HG03066 (cell line): Measurements from ENCODE around the gene OR2S2.
"Not testable (repeated sequence)": the region's sequence is repeated elsewhere in the genome, so short reads cannot be mapped to it uniquely, and the experiment has no call there.

Source experiments
- ATAC-seq: cut with Tn5 transposase; IDR thresholded peaks from one replicate; pipeline ENCODE4 v1.9.1; 2021; ENCODE audit warnings: low read depth; ENCODE audit not compliant: unreplicated experiment

OR2S2 gene

DNA sequence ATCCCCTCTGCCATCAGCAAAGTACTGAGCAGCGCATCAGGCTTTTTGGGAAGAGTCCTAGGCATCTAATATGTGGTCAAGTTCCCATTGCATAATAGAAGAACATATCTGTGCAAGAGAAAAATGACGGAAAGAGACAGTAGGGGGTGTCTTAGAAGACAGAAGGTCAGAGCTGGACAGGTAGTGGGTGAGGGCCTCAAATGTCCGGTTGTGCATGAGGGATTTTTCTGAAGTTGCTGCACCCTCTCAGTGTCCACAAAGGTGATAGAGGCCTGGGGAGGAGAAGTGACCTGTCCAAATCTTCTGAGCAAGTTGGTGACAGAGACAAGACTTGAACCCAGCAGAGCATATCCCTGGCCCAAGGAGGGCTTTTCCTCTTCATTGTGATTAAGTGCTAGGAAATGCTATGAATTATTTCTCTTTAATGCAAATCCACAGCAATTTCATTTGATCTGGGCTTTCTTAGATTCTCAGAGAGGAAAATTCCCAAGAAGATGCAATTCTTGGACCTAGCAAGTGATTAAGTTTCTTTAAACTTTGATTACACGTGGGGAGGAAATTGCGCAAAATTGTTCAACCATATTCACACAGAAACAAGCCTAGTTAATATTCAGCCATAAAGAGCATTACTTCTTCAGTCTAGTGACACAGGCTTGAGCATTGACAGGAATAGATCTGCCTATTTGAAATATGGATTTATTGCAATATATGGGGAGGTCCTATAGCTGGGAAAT, at the start of gene OR2S2:
Gene OR2S2 (minus strand): TSS at position 51 of the 734 bp plus-strand sequence. CDS start 56 bp downstream, outside the sequence.
- no peak for ATAC-seq

DNA sequence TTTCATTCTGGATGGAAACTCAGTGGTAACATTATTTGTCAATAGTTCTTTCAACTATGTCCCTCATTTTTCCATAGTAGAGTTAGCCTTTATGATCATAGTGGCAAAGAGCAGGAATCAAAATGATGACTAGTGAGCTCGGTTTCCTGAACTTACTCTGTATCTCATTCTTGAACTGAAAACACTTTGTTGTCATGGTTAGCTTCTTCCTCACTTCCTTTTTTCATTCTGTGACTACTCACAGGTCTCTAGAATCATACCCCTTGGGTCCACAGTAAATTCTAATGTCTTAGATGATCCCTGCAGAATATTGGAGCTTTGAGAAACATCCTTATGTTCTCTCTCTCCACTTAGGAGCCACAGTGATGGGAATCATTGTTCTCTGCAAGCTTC, 49.4 kb upstream of the OR2S2 start:
- no peak for ATAC-seq

DNA sequence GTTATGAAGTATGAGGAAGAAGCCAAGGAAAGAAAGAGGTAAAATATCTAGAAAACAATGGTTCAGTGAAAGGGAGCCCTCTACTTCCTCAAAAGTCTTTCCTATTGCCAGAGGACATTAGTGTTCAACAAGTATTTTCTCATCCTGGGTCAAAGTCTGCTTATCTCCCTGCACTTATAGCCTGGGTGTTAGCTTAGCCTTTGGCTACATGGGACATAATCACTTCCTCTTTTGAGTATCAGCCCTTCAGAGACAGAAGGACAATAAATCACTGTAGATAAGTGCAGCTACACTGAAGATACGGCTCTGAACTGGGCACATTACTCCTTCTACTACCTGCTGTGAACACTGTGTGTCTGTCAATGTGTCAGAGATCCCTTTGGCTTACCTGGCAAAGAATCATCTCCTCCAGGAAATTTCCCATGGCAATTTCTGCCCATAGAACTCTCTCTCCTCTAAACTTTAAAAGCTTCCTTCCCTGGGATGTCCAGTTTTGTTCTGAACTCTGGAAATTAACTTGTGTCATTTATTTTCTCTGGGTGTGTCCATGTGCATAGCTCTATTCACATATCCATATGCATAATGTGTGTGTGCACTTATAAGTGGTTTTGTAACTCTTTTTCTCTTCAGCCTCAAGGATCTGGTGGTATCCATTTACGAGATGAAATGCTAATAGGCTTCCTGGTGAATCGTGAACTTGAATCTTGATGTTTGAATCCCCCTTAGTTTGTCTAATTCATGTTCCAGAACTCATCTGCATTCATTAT, 48.8 kb upstream of the OR2S2 start:
- ATAC-seq, result no peak

DNA sequence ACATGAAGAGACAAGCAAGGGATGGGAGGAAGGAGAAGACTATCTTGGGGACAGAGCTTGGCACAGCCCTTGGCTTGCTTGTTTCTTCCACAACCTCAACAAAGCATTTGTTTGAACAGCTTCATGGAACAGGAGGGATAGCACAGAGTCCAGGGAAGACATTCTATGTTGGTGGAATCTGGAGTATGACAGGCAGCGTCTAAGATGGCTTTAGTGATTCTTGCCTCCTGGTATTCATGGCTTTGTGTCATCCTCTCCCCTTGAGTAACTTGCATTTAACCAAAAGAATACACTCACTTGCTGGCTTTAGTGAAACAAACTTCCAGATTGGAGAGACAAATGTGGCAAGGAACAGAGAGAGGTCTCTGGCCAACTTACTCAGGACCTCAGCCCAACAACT, 47.9 kb upstream of the OR2S2 start:
- ATAC-seq, result no peak

DNA sequence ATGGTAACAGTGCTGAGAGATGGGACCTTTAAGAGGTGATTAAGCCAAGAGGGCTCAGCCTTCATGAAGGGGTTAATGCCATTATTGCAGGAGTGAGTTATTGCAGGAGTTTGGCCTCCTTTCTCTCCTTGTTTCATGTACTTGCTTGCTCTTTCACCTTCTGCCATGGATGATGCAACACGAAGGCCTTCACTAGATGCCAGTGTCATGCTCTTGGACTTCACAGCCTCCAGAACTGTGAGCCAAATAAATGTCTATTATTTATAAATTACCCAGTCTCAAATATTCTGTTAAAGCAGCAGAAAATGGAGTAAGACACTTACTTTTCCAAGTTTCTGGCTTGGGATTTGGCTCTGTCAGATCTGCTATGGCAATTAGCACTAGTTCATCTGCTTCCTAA, 40.4 kb upstream of the OR2S2 start:
- ATAC-seq, result no peak

GRCh38 chr9:35997016-35997415, 39.1 kb upstream of the OR2S2 start:
- ATAC-seq, result not testable (repeated sequence)

DNA sequence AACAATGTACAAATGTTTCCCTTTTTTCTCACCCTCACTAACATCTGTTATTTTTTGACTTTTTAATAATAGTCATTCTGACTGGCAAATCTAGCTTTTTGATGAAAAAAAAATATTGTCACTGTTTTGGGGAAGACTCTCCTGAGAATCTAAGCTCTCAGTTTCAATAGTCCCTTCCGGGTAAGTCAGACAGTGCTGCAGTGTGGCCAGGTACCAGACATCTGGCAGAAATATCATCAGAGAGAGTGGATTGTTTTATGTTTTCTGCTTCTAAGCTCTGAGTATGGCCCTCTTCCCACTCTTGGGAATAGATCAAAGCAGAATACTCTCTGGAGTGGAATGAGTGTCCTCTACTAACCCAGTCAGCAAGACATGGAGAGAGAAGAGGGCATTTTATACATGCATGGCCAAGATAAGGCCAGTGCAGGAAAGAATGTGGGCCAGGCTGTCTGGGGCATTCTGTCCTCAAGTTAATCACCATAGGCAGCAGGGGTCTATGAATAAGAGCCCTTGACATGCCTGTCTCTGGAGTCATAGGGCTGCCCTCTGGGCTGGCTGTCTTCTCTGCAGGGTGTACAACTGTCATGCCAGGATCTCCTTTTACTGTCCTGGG, 38.5 kb upstream of the OR2S2 start:
- ATAC-seq, result no peak

DNA sequence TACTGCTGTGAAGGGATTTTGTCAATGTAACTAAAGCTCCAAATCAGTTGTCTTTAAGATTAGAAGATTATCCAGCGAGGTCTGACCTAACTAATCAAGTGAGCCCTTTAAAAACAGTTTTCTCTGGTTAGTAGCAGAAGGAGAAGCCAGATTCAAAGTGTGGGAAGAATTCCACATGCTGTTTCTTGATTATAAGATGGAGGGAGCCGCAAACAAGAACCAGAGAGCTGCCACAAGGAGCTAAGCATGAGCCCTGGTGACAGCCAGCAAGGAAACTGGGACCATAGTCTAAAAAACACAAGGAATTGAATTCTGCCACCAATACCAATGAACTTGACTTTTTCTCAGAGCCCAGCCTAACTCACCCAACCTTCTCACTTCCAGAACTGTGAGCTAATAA, 37.0 kb upstream of the OR2S2 start:
- no peak for ATAC-seq

DNA sequence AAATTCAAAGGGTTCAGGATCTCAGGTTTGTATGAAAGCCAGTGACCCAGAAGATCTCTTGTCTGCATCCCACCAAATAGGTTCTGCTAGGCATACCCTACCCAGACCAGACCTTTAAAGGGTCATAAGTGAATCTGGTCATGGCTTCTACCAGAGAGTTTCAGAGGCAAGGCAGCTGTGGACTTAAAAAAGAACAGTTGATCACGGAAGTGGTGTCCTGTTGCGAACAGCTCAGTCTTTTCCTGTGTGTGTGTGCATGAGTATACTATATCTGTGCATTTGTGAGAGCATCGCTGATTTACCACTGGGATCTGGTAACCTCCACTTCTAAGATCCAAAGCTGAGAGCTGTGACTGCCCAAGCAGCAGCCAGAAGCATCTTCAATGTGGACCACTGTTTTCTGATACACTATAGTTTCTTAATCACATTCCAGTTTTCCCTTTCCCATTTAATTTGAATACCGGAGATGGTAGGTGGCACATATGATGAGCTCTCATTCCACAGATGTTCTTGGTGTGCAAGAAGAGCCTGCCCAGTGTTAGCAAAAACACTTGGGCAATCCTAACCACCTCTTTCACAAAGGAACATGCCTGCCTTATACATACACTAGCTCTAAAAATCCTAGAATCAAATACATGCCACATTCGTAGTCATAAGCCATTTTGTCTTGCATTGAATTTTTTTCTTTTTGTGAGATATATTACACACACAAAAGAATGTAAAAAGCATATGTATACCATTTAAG, 36.2 kb upstream of the OR2S2 start:
- no peak for ATAC-seq

GRCh38 chr9:35993136-35993535, 35.2 kb upstream of the OR2S2 start:
- ATAC-seq, result not testable (repeated sequence)

GRCh38 chr9:35990155-35990554, 32.2 kb upstream of the OR2S2 start:
- no peak for ATAC-seq

DNA sequence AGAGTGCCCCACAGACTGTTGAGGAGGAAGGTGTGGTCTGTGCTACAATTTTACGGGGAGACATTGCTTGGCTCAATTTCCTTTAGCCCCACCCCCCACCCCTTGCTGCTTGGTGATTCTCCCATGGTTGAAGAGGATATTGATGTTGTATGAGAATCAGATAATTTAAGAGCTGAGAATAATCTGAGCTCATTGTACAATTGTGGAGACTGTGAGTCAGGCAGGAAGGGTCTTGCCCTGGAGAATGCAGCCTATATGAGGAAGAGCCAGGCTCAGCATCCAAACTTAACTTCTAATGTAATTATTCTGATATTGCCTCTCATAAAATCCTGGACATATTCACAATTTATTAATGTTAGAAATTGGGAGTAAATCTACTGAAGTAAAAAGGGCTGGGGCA, 26.1 kb upstream of the OR2S2 start:
- no peak for ATAC-seq

DNA sequence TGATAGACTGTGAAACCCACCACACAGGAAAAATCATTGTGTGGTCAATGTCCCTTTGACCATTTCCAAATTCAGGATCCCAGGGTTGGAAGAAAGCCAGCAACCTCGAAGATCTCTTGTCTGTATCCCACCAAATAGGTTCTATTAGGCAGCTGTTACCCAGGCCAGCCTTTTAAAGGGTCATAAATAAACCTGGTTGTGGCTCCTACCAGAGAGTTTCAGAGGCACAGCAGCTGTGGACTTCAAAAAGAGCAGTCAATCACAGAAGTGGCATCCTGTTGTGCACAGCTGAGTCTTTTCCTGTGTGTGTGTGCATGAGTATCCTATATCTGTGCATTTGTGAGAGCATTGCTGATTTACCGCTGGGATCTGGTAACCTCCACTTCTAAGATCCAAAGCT, 23.7 kb upstream of the OR2S2 start:
- no peak for ATAC-seq

DNA sequence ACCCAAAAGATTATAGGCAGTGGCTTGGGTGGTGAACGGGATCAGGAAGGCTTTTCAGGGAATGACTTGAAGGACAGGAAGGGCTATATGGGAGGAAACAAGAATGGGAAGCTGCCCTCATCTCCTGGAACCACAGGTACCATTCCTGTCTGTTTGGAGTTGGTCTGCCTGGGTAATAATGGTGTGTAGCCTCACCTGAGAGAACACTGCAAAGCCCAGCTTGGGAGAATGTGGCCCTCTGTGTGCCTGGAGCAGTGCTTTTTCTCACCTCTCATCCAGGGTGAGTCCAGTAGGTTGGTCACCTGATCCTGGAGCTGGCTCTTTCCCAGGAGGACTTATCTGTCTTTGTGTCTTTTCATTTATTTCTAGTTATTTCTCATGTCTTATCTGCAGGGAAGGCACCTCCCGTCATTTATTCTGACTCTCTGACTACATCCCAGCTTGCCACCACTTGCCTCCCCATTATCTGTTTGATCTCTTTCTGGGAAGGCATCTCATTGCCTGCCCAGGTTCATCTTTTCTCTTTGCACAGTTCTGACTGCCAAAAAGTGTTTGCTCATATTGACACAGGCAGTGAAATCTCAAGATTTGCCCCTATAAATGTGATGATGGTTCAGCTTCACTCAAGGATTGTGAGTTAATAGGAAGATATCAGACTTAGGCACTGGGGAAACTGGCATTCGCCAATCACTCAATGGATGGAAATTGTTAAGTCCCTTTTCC, 22.5 kb upstream of the OR2S2 start:
- no peak for ATAC-seq

- no peak for ATAC-seq
Observed at GRCh38 chr9:35978792-35979191, 20.8 kb upstream of the OR2S2 start.

DNA sequence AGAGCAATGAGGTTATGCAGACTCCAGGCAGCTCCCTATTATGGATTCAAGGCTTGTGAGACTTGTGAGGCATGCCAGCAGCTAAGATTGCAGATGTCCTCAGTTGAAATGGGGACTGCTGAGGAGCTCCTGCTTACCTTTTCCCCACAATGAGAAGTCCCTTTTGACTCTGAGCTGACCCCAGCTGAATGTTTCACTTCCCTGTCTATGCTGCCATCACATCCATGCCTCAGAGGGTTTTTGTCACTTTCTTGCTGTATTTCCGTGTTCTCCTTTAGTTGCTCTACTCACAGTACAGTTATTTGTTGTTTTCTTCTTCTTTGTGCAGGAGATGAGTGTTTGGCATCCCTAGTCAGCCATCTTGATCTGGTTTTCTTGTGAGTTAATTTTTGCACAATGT, 18.8 kb upstream of the OR2S2 start:
- ATAC-seq, result no peak

DNA sequence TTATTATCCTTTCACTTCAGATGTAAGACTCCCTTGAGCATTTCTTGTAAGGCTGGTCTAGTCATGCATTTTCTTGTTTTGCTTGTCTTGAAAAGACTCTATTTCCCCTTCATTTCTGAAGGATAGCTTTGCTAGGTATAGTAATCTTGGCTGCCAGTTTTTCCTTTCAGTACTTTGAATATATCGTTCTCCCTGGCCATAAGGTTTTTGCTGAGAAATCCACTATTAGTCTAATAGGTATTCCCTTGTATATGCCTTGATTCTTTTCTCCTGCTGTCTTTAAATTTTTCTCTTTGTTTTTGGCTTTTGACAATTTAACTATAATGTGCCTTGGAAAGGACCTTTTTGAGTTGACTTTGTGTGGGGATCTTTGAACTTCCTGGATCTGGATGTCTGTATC, 16.8 kb upstream of the OR2S2 start:
- ATAC-seq, result no peak

- ATAC-seq, result no peak
Observed at GRCh38 chr9:35972093-35972492, 14.1 kb upstream of the OR2S2 start.

DNA sequence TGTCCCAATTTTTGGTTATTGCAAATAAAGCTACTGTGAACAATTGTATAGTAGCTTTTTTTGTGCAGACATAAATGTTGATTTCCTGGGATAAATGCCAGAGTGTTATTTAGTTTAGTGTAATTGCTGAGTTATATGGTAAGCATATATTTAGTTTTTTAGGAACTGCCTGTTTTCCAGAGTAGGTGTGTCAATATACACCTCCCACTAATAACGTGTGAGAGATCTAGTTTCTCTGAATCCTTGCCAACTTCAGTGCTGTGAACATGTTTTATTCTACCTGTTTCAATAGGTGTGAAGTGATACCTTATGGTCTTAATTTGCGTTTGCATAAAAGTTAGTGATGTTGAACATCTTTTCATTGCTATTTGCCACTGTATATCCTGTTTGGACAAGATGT, 9.1 kb upstream of the OR2S2 start:
- no peak for ATAC-seq

DNA sequence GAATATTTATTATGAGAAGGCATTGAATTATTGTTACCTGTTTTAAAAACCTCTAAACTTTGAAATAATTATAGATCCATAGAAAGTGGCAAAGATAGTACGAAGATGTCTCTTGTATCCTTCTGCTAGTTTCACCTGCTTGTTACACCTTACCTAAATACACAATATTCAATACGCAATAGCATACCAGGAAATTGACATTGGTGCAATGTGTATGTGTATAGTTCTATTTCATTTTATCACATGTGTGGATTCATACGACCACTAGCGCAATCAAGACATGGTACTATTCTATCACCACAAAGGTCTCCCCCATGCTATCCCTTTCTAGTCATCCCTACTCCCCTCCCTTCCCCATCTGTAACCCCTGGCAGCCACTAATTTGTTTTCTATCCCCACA, 8.5 kb upstream of the OR2S2 start:
- ATAC-seq, result no peak
